IMR-90 (cell line): ENCODE results near the gene SYNGR2. TPM values are rescaled to one million over a fixed set of nuclear protein-coding genes. Genes with fewer than 3 reads are reported as not detected.

Experiments
- ATAC-seq: fragments of 200-7000 bp; cut with Tn5 transposase; 2 replicates; pipeline ENCODE4 v1.9.1; 2020; ENCODE audit warnings: low read depth, mild to moderate bottlenecking, moderate library complexity
- BruUV-seq: library from RNA; stranded (reverse); fragments of 400-500 nt; replicated peaks from 2 replicates; lab custom pipeline; 2021; lab: Mats Ljungman, UMichigan
- CTCF ChIA-PET: fragments of 300-600 bp; formaldehyde crosslinking; extraction: SDS; loops from one replicate; lab custom pipeline; 2021; ENCODE audit warnings: antibody characterized with exemption; lab: Yijun Ruan, JAX
- POLR2A ChIA-PET: fragments of 300-600 bp; sonication (Branson Sonifier 250); formaldehyde crosslinking; loops from one replicate; lab custom pipeline; 2022; ENCODE audit warnings: antibody characterized with exemption; ENCODE audit not compliant: unreplicated experiment; lab: Charles Lee
- DNase-seq: peaks from one replicate; pipeline ENCODE4 v3.0.0; 2013
- H2AFZ ChIP-seq: replicated peaks from 2 replicates; pipeline ENCODE3; 2013; ENCODE audit warnings: low read length, mild to moderate bottlenecking; ENCODE audit not compliant: poor library complexity
- H2AK5ac ChIP-seq: 2 replicates; pipeline ENCODE4 v1.6.1; 2013; ENCODE audit warnings: low read depth, low read length, inconsistent platforms
- H2AK9ac ChIP-seq: replicated peaks from 2 replicates; pipeline ENCODE3; 2013; ENCODE audit warnings: mild to moderate bottlenecking, low read depth, low read length, moderate library complexity; ENCODE audit not compliant: poor library complexity
- H2BK120ac ChIP-seq: 2 replicates; pipeline ENCODE4 v1.6.1; 2013; ENCODE audit warnings: low read depth, low read length, inconsistent platforms
- H2BK15ac ChIP-seq: 3 replicates; pipeline ENCODE4 v1.6.1; 2013; ENCODE audit warnings: low read depth, low read length, inconsistent platforms
- H2BK20ac ChIP-seq: 2 replicates; pipeline ENCODE4 v1.6.1; 2013; ENCODE audit warnings: low read depth, mild to moderate bottlenecking, inconsistent platforms, low read length, moderate library complexity
- H2BK5ac ChIP-seq: 2 replicates; pipeline ENCODE4 v1.6.1; 2013; ENCODE audit warnings: mild to moderate bottlenecking, low read depth, low read length, inconsistent platforms; ENCODE audit not compliant: poor library complexity, severe bottlenecking
- H3K14ac ChIP-seq: replicated peaks from 2 replicates; pipeline ENCODE4 v1.6.1; 2013; ENCODE audit warnings: low read depth, low read length, inconsistent platforms
- H3K18ac ChIP-seq: 2 replicates; pipeline ENCODE4 v1.6.1; 2013; ENCODE audit warnings: low read depth, low read length, control low read depth
- H3K23ac ChIP-seq: 2 replicates; pipeline ENCODE4 v1.6.1; 2013; ENCODE audit warnings: low read depth, low read length, inconsistent platforms
- H3K27ac ChIP-seq: 2 replicates; pipeline ENCODE4 v1.5.1; 2013; ENCODE audit warnings: mild to moderate bottlenecking, control low read depth, low read length; ENCODE audit not compliant: insufficient read depth
- H3K27me3 ChIP-seq: 2 replicates; pipeline ENCODE4 v1.6.1; 2013; ENCODE audit warnings: low read length; ENCODE audit not compliant: control insufficient read depth, insufficient read depth
- H3K36me3 ChIP-seq: 2 replicates; pipeline ENCODE4 v1.6.1; 2013; ENCODE audit warnings: low read length, mixed read lengths; ENCODE audit not compliant: control insufficient read depth, insufficient read depth
- H3K4ac ChIP-seq: 2 replicates; pipeline ENCODE4 v1.6.1; 2013; ENCODE audit warnings: low read depth, low read length, inconsistent platforms
- H3K4me1 ChIP-seq: 2 replicates; pipeline ENCODE4 v1.6.1; 2013; ENCODE audit warnings: low read length, mixed read lengths; ENCODE audit not compliant: control insufficient read depth, insufficient read depth
- H3K4me2 ChIP-seq: 2 replicates; pipeline ENCODE4 v1.6.1; 2013; ENCODE audit warnings: low read depth, mild to moderate bottlenecking, control low read depth, low read length, moderate library complexity
- H3K4me3 ChIP-seq: 2 replicates; pipeline ENCODE4 v1.5.1; 2013; ENCODE audit warnings: low read depth, mild to moderate bottlenecking, control low read depth, low read length, moderate library complexity; ENCODE audit not compliant: insufficient read depth
- H3K56ac ChIP-seq: 2 replicates; pipeline ENCODE4 v1.6.1; 2013; ENCODE audit warnings: low read length, inconsistent platforms; ENCODE audit not compliant: insufficient read depth; ENCODE audit errors: extremely low read depth
- H3K79me1 ChIP-seq, 2 experiments: 2 replicates each; pipeline ENCODE4 v1.6.1; 2013; ENCODE audit warnings: low read length in 2 of 2, inconsistent platforms in 1 of 2, low read depth in 1 of 2
- H3K9ac ChIP-seq: 2 replicates; pipeline ENCODE4 v1.6.1; 2013; ENCODE audit warnings: low read depth, low read length, control low read depth
- H3K9me1 ChIP-seq: 2 replicates; pipeline ENCODE4 v1.6.1; 2013; ENCODE audit warnings: low read length, inconsistent platforms; ENCODE audit not compliant: insufficient read depth
- H3K9me3 ChIP-seq: 2 replicates; pipeline ENCODE4 v1.6.1; 2013; ENCODE audit warnings: low read length; ENCODE audit not compliant: control insufficient read depth, insufficient read depth
- H4K20me1 ChIP-seq: 2 replicates; pipeline ENCODE4 v1.6.1; 2013; ENCODE audit warnings: low read length, inconsistent platforms; ENCODE audit not compliant: insufficient read depth
- H4K5ac ChIP-seq: 2 replicates; pipeline ENCODE4 v1.6.1; 2013; ENCODE audit warnings: mild to moderate bottlenecking, low read depth, low read length, control low read depth
- H4K8ac ChIP-seq, 2 experiments: 2 replicates each; pipeline ENCODE4 v1.6.1; 2013; ENCODE audit warnings: low read depth in 2 of 2, low read length in 2 of 2, control low read depth in 1 of 2, inconsistent platforms in 1 of 2
- H4K91ac ChIP-seq: 2 replicates; pipeline ENCODE4 v1.6.1; 2013; ENCODE audit warnings: low read depth, low read length, inconsistent platforms; ENCODE audit not compliant: insufficient read depth
- CEBPB ChIP-seq: IDR thresholded peaks from 2 replicates; pipeline ENCODE4 v1.6.1; 2012; ENCODE audit warnings: low read depth, low read length, improper control_type of control experiment
- MXI1 ChIP-seq: IDR thresholded peaks from 2 replicates; pipeline ENCODE4 v1.6.1; 2012; ENCODE audit warnings: low read depth, mild to moderate bottlenecking, low read length, moderate library complexity, borderline replicate concordance
- RAD21 ChIP-seq: IDR thresholded peaks from 2 replicates; pipeline ENCODE4 v1.6.1; 2012; ENCODE audit warnings: low read length, improper control_type of control experiment
- RFX5 ChIP-seq: IDR thresholded peaks from 2 replicates; pipeline ENCODE4 v1.8.0; 2012; ENCODE audit warnings: low read depth, mild to moderate bottlenecking, low read length, moderate library complexity
- SMC3 ChIP-seq: fragments of 150-350 bp; IDR thresholded peaks from 2 replicates; pipeline ENCODE4 v1.6.1; 2016; ENCODE audit warnings: low read depth, mild to moderate bottlenecking, antibody characterized with exemption, low read length, moderate library complexity
- WGBS, 2 experiments: methylation state at CpG; one replicate each; pipeline versions ENCODE4 v1.1.5 to v1.1.7; 2013; ENCODE audit warnings: missing lambda C conversion rate in 2 of 2; ENCODE audit not compliant: insufficient read length in 1 of 2; ENCODE audit errors: extremely low coverage in 2 of 2; 5-methylcytosine and 5-hydroxymethylcytosine counted together
- dilution Hi-C: fragments of 300-500 bp; cut with HindIII; formaldehyde crosslinking; loops from one replicate; pipeline ENCODE4 v1.14.3; 2018; ENCODE audit warnings: low sequenced_read_pairs; ENCODE audit not compliant: unreplicated experiment
- in situ Hi-C: fragments of 300-500 bp; cut with MboI; formaldehyde crosslinking; loops from 3 replicates; pipeline ENCODE4 v1.14.3; 2019; ENCODE audit warnings: low sequenced_read_pairs, inconsistent platforms, mixed read lengths
- intact Hi-C: fragments of 100-400 bp; cut with micrococcal nuclease; formaldehyde crosslinking; loops from 2 replicates; pipeline ENCODE4 v1.10.0; 2022
- polyA plus RNA-seq, 3 experiments: library from polyadenylated mRNA; depleted of rRNA; stranded (reverse); fragments of >200 nt; gene quantifications; 2 replicates each; pipeline ENCODE4 v1.2.3, GENCODE V29; 2012; ENCODE audit warnings: low replicate concordance in 1 of 3
- total RNA-seq: library from RNA; depleted of rRNA; stranded (reverse); fragments of >200 nt; gene quantifications from 2 replicates; pipeline ENCODE4 v1.2.3, GENCODE V29; 2012

The SYNGR2 gene
- total and polyA plus RNA-seq, 2 of the 4 experiments (the other 2 are of a cell fraction), result 11.1 to 63.1 TPM

GRCh38 chr17:78197147-78197832 is 28.9 kb downstream of the SYNGR2 start:
- DNase-seq (no peak), ATAC-seq (no peak)
- Histone ChIP-seq H3K27me3 (no peaks in the 10 kb centered on the region), H4K8ac (no peak overlapping the region), H3K56ac (no peak overlapping the region), H4K91ac (no peak overlapping the region), H3K9me3 (no peaks in the 10 kb centered on the region), H3K79me1 (peaks cover 0 to 3% of the 10 kb centered on the region in 2 experiments; a peak in 1 of 4 replicates), H3K4me1 (no peaks in the 10 kb centered on the region), H3K36me3 (peaks cover 7% of the 10 kb centered on the region), H3K9me1 (peaks cover 7% of the 10 kb centered on the region), H3K4ac (no peak overlapping the region), H3K14ac (no peak overlapping the region), H3K9ac (no peak overlapping the region), H3K4me3 (no peak overlapping the region), H2AK9ac (no peak overlapping the region), H3K4me2 (no peak overlapping the region), H2BK20ac (no peak overlapping the region), H2BK120ac (no peak overlapping the region), H4K5ac (no peak overlapping the region), H3K23ac (no peak overlapping the region), H3K27ac (no peak overlapping the region), H2AFZ (no peak overlapping the region), H4K20me1 (no peaks in the 10 kb centered on the region), H2AK5ac (no peak overlapping the region), H3K18ac (no peak overlapping the region), H2BK15ac (no peak overlapping the region), H2BK5ac (no peak overlapping the region)
- ChIA-PET POLR2A (no interaction called here), CTCF (no interaction called here)
- WGBS, 2 experiments, result 75% methylated on average over 5 of the region's 9 CpGs; no CpG with 5 or more reads in 1 of the 2 experiments
- TF ChIP-seq RFX5, result no peak
- no peak for TF ChIP-seq RAD21
- no peak for TF ChIP-seq CEBPB
- TF ChIP-seq SMC3, result no peak
- no peak for TF ChIP-seq MXI1
- dilution Hi-C loops, result no loop called here
- BruUV-seq, result TSS peak; percentile 49
- intact Hi-C loops, result no loop called here
- in situ Hi-C loops, result no loop called here
